AG09309 (cell line): ENCODE results near the gene COQ2.

Experiments used
- DNase-seq: peaks from one replicate; pipeline ENCODE4 v3.0.0-alpha.2; 2010; ENCODE audit warnings: low read depth
- H3K4me3 ChIP-seq: 2 replicates; pipeline ENCODE4 v1.5.1; 2011; ENCODE audit warnings: mild to moderate bottlenecking, low read depth, low read length, moderate library complexity; ENCODE audit not compliant: control insufficient read depth
- CTCF ChIP-seq: IDR thresholded peaks from 2 replicates; pipeline ENCODE4 v1.5.1; 2011; ENCODE audit warnings: mild to moderate bottlenecking, low read depth, low read length, inconsistent platforms; ENCODE audit not compliant: insufficient read depth, control insufficient read depth; ENCODE audit errors: missing control alignments

The COQ2 gene

GRCh38 chr4:83258461-83258860, 26.1 kb downstream of the COQ2 start:
- no peak for DNase-seq
- TF ChIP-seq CTCF = no peak
- H3K4me3 ChIP-seq = no peak overlapping the region

GRCh38 chr4:83257811-83258210, 26.8 kb downstream of the COQ2 start:
- TF ChIP-seq CTCF = no peak
- no peak for DNase-seq
- no peak overlapping the region for H3K4me3 ChIP-seq

GRCh38 chr4:83255584-83255983, 29.0 kb downstream of the COQ2 start:
- DNase-seq = peak; percentile 83
- TF ChIP-seq CTCF = no peak
- H3K4me3 ChIP-seq = no peak overlapping the region

- H3K4me3 ChIP-seq = no peak overlapping the region
- peak; percentile 63 for TF ChIP-seq CTCF
- no peak for DNase-seq
Measured at GRCh38 chr4:83252782-83253405, 31.7 kb downstream of the COQ2 start.

GRCh38 chr4:83251447-83251830, 33.2 kb downstream of the COQ2 start:
- no peak overlapping the region for H3K4me3 ChIP-seq
- DNase-seq = no peak
- TF ChIP-seq CTCF = no peak

GRCh38 chr4:83250687-83251446, 33.7 kb downstream of the COQ2 start:
- no peak for DNase-seq
- no peak for TF ChIP-seq CTCF
- no peak overlapping the region for H3K4me3 ChIP-seq

GRCh38 chr4:83248486-83248885, 36.1 kb downstream of the COQ2 start:
- H3K4me3 ChIP-seq = no peak overlapping the region
- no peak for TF ChIP-seq CTCF
- DNase-seq = no peak
